ENCODE results near the gene PARD3B.

DNA sequence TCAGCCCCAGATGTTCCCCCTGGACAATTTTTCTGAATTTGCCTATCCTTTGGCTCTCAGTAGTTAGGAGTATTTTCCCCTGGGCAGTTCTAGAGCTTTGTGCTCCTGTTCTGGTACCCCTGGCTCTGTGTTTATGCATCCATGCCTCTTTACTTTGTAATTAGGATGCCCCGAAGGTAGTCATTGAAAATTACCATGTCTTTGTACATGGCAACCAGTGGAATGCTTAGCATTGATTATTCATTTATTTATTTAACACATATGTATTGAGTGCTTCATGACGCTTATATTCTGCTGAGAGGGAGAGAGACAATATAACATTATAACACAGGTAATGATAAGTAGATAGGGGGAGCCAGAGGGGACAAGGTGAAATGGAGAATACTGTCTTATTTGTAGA lies 346.5 kb downstream of the PARD3B start:
- TF ChIP-seq, protein P1, sequence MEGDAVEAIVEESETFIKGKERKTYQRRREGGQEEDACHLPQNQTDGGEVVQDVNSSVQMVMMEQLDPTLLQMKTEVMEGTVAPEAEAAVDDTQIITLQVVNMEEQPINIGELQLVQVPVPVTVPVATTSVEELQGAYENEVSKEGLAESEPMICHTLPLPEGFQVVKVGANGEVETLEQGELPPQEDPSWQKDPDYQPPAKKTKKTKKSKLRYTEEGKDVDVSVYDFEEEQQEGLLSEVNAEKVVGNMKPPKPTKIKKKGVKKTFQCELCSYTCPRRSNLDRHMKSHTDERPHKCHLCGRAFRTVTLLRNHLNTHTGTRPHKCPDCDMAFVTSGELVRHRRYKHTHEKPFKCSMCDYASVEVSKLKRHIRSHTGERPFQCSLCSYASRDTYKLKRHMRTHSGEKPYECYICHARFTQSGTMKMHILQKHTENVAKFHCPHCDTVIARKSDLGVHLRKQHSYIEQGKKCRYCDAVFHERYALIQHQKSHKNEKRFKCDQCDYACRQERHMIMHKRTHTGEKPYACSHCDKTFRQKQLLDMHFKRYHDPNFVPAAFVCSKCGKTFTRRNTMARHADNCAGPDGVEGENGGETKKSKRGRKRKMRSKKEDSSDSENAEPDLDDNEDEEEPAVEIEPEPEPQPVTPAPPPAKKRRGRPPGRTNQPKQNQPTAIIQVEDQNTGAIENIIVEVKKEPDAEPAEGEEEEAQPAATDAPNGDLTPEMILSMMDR (IDR thresholded peaks at IDR 0.05): no peak
- no peak for TF ChIP-seq POLR2AphosphoS5 (IDR thresholded peaks at IDR 0.05)

All from prostate gland (tissue), 2 donors.